ENCODE measurements around the gene DCUN1D1.

Gene DCUN1D1

DNA sequence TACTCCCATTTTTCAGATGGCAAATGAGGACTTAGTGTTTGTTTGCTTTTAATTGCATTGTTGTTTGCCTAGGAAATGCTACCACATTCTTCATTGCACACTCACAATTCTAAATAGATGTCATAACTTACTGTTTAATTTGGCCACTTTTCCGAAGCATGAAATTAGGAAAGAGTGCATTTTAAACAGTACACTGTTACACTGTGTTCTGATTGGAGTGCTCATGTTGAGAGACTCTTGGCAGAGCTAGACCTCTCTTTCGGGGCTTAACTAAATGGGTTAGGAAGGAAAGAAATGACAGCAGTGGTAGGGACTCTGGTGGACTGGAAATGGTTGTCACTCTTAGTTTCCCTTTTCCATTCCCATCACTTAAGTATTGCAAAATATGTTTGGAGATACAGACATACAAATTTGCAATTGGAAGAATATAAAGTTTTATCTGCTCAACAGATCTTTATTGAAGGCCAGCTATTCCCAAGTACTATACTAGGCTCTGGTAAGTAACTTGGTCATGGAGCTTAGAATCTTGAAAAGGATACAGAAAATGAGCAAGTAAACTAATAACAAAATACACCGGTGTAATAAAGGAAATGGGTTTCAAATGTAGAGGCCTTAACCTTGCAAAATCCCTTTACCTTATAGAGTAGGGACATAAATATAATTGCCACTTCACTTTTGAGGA, 90.2 kb downstream of the DCUN1D1 start:
- no peak for DNase-seq

Data from activated naive CD4-positive, alpha-beta T cell treated with Interleukin-2 at 50 U/mL for 16 hours (primary cell).